GM18861 (cell line): ENCODE data around the gene OR52E6.

Source experiments
- ATAC-seq: cut with Tn5 transposase; IDR thresholded peaks from one replicate; pipeline ENCODE4 v1.9.1; 2021; ENCODE audit not compliant: unreplicated experiment

Gene OR52E6

GRCh38 chr11:5803982-5804381 lies 37.7 kb downstream of the OR52E6 start:
- no peak for ATAC-seq

DNA sequence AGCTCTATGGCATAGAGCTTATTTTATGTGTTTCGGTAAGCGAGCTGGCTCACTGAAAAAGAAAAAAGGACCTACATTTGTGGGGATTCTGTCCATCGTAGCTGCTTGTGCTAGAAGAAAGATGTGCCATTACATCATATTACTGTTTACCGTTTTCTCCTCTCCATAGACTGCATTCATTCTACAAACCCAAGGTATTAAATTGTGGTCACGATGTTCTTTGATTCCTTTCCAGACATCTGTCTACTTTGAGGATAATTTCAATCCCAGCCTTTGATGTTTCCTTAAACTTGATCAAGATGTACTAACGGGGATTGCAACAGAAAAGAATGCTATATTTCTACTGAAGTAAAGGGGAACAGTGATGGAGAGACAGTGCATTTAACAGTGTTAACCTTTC lies 45.2 kb downstream of the OR52E6 start:
- no peak for ATAC-seq

DNA sequence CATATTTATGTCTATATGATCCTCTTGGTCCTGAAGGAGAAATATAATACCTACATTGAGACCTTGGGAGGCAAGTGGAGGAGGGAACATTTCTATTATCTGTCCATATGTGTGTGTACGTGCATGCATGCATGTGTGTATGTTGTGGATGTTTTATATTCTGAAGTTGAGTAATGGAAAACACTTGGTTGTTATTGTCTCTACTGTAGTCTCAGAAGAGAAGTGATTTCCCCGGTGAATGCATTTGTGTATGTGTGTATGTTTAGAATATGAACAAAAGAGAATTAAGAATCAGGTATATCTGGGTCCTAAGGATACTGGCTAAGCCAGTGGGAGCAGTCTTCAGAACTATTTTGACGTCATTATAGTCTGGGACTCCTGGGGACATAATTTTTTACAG lies 50.5 kb downstream of the OR52E6 start, which contains the start of gene OR52N1:
OR52N1 (minus strand) TSS at position 101 of the 400 bp plus-strand sequence. CDS start 2,449 bp downstream, outside the sequence.
- ATAC-seq: no peak
